Endothelial cell of umbilical vein (primary cell): ENCODE data around the gene SSUH2. TPM values are rescaled to one million over a fixed set of nuclear protein-coding genes. Genes with fewer than 3 reads are reported as not detected.
A peak's percentile ranks its signal among the peaks of the same experiment; 100 is the strongest.

Source experiments
- BruUV-seq: library from RNA; stranded (reverse); fragments of 400-500 nt; replicated peaks from 2 replicates; lab custom pipeline; 2021; lab: Mats Ljungman, UMichigan
- CTCF ChIA-PET: fragments of 300-600, 350-600 bp; sonication (Branson Sonifier 250); formaldehyde crosslinking; loops from one replicate; lab custom pipeline; 2021; ENCODE audit warnings: antibody characterized with exemption, inconsistent platforms; lab: Charles Lee
- POLR2A ChIA-PET: fragments of 300-600, 350-600 bp; sonication (Branson Sonifier 250); formaldehyde crosslinking; loops from one replicate; lab custom pipeline; 2021; ENCODE audit warnings: antibody characterized with exemption, inconsistent platforms; lab: Charles Lee
- DNase-seq: peaks from one replicate; pipeline ENCODE4 v3.0.0-alpha.2; 2011; ENCODE audit warnings: low read depth, low spot score
- FAIRE-seq: peaks from 2 replicates; lab custom pipeline; 2011; peaks lifted over from hg19 to GRCh38; lab: Jason Lieb, UNC
- H2AFZ ChIP-seq: 2 replicates; pipeline ENCODE4 v1.6.0; 2012; ENCODE audit warnings: low read depth, low read length, control low read depth, inconsistent platforms
- H3K27ac ChIP-seq: 2 replicates; pipeline ENCODE4 v1.5.1; 2011; ENCODE audit warnings: low read depth, mild to moderate bottlenecking, control low read depth, low read length, moderate library complexity; ENCODE audit not compliant: insufficient read depth
- H3K27me3 ChIP-seq, 2 experiments: 2 replicates each; pipeline versions ENCODE4 v1.6.0 to v1.6.1; 2011; ENCODE audit warnings: low read length in 2 of 2, mixed read lengths in 1 of 2; ENCODE audit not compliant: control insufficient read depth in 2 of 2, insufficient read depth in 2 of 2
- H3K36me3 ChIP-seq, 2 experiments: 2 replicates in 1 of 2; 3 replicates in 1 of 2; pipeline ENCODE4 v1.5.1; 2011; ENCODE audit warnings: low read length in 2 of 2, mild to moderate bottlenecking in 1 of 2, moderate library complexity in 1 of 2; ENCODE audit not compliant: control insufficient read depth in 2 of 2, insufficient read depth in 2 of 2; ENCODE audit errors: extremely low read depth in 1 of 2
- H3K4me1 ChIP-seq: 3 replicates; pipeline ENCODE4 v1.5.1; 2011; ENCODE audit warnings: mild to moderate bottlenecking, low read length; ENCODE audit not compliant: control insufficient read depth, insufficient read depth; ENCODE audit errors: extremely low read depth
- H3K4me2 ChIP-seq: 2 replicates; pipeline ENCODE4 v1.6.1; 2011; ENCODE audit warnings: low read length, control low read depth, mixed read lengths; ENCODE audit not compliant: insufficient read depth
- H3K4me3 ChIP-seq, 3 experiments: fragments of 200-600 bp in 1 of 3; sonication (generic), shearing (Covaris generic) in 1 of 3; replicated peaks in 1 of 3; 2 replicates each; pipeline ENCODE4 v1.5.1; 2011 to 2016; ENCODE audit warnings: control low read depth in 3 of 3, low read length in 3 of 3, mild to moderate bottlenecking in 2 of 3, inconsistent platforms in 1 of 3, low read depth in 1 of 3, moderate library complexity in 1 of 3; ENCODE audit not compliant: insufficient read depth in 1 of 3
- H3K79me2 ChIP-seq: 2 replicates; pipeline ENCODE4 v1.6.0; 2012; ENCODE audit warnings: low read length, inconsistent platforms; ENCODE audit not compliant: control insufficient read depth, insufficient read depth
- H3K9ac ChIP-seq: replicated peaks from 2 replicates; pipeline ENCODE3; 2011; ENCODE audit warnings: low read length, control low read depth; ENCODE audit not compliant: insufficient read depth; ENCODE audit errors: extremely low read depth
- H3K9me1 ChIP-seq: replicated peaks from 3 replicates; pipeline ENCODE4 v1.6.0; 2011; ENCODE audit warnings: mild to moderate bottlenecking, low read length; ENCODE audit not compliant: control insufficient read depth, insufficient read depth; ENCODE audit errors: extremely low read depth
- H3K9me3 ChIP-seq: replicated peaks from 2 replicates; pipeline ENCODE4 v1.5.1; 2012; ENCODE audit warnings: low read length, inconsistent platforms; ENCODE audit not compliant: control insufficient read depth, insufficient read depth
- H4K20me1 ChIP-seq: replicated peaks from 2 replicates; pipeline ENCODE3; 2011; ENCODE audit warnings: mild to moderate bottlenecking, low read length; ENCODE audit not compliant: control insufficient read depth, insufficient read depth; ENCODE audit errors: extremely low read depth
- EZH2 ChIP-seq: IDR thresholded peaks from 2 replicates; pipeline ENCODE4 v1.6.1; 2012; ENCODE audit warnings: borderline replicate concordance, low read depth, mild to moderate bottlenecking, moderate library complexity, low read length, inconsistent platforms; ENCODE audit not compliant: severe bottlenecking
- FOS ChIP-seq: IDR thresholded peaks from 2 replicates; pipeline ENCODE4 v1.6.1; 2011; ENCODE audit warnings: mild to moderate bottlenecking, low read length, moderate library complexity, borderline replicate concordance; ENCODE audit not compliant: insufficient read depth
- GATA2 ChIP-seq: IDR thresholded peaks from 2 replicates; pipeline ENCODE4 v1.7.0; 2011; ENCODE audit warnings: low read depth, mild to moderate bottlenecking, moderate library complexity, mixed read lengths, low read length; ENCODE audit not compliant: insufficient read length, insufficient read depth
- JUN ChIP-seq: IDR thresholded peaks from 2 replicates; pipeline ENCODE4 v1.6.1; 2011; ENCODE audit warnings: borderline replicate concordance, low read depth; ENCODE audit not compliant: insufficient read length, insufficient read depth
- MYC ChIP-seq: IDR thresholded peaks from one replicate; pipeline ENCODE4 v1.6.1; 2011; ENCODE audit warnings: mild to moderate bottlenecking, low read depth, low read length
- dilution Hi-C: fragments of 300-500 bp; cut with MboI; formaldehyde crosslinking; loops from one replicate; pipeline ENCODE4 v1.15.0; 2019; ENCODE audit warnings: low sequenced_read_pairs; ENCODE audit not compliant: extremely low pct_ligation_motif_present
- intact Hi-C: fragments of 100-400 bp; cut with micrococcal nuclease; formaldehyde crosslinking; loops from one replicate; pipeline ENCODE4 v1.10.0; 2022
- polyA plus RNA-seq, 4 experiments: library from polyadenylated mRNA; depleted of rRNA in 3 of 4; stranded (reverse) in 3 of 4; unstranded in 1 of 4; fragments of >200 nt; gene quantifications; 2 replicates each; pipeline versions ENCODE4 v1.2.1 to v1.2.3, GENCODE V29; 2011 to 2012; ENCODE audit warnings: missing spikeins in 1 of 4
- total RNA-seq: library from RNA; stranded (reverse); gene quantifications from 2 replicates; pipeline ENCODE4 v1.2.3, GENCODE V29; 2021

Gene SSUH2
- total and polyA plus RNA-seq, 2 donors (not counting 3 experiments of a cell fraction or from before 2014, with no cell fraction given): 0.44 TPM; not detected in 1

DNA sequence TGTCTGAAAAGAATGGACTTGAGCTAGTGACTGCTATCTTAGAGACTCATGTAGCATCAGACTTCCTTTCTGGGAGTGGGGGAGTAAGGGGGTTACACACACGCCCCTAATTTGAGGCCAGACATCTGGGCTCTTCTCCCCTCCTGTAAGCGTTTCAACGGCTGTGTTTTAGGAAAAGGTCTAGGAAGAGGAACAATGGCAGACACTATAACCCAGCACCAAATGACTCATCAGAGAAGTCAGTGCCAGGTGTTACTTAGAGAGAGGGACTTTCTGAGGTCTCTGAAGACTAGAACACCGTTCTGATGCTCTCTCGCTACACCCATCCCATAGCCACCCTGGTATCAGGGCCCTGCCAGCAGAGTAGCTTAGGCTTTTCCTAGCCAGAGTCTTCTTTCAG is 65.5 kb downstream of the SSUH2 start:
- H3K9me1 ChIP-seq: no peaks in the 10 kb centered on the region
- H3K79me2 ChIP-seq: no peaks in the 10 kb centered on the region
- POLR2A ChIA-PET: no interaction called here
- FAIRE-seq (no peak), DNase-seq (no peak)
- H3K4me3 ChIP-seq: no peak overlapping the region
- dilution Hi-C loops (no loop called here), intact Hi-C loops (no loop called here)
- H4K20me1 ChIP-seq: no peaks in the 10 kb centered on the region
- H3K4me2 ChIP-seq: no peak overlapping the region
- H3K9ac ChIP-seq: no peak overlapping the region
- H2AFZ ChIP-seq: no peak overlapping the region
- no TSS peak for BruUV-seq
- CTCF ChIA-PET: interaction anchor here (1.4 to 1.6 kb wide), 2 partner anchors 137 to 162 kb away, joined by 3 to 4 read pairs; no protein-coding TSS in a partner anchor
- H3K27me3 ChIP-seq: no peaks in the 10 kb centered on the region
- no peaks in the 10 kb centered on the region for H3K9me3 ChIP-seq
- TF ChIP-seq FOS (peak; percentile 17), MYC (no peak)
- H3K27ac ChIP-seq: no peak overlapping the region
- H3K36me3 ChIP-seq: no peaks in the 10 kb centered on the region
- no peaks in the 10 kb centered on the region for H3K4me1 ChIP-seq

DNA sequence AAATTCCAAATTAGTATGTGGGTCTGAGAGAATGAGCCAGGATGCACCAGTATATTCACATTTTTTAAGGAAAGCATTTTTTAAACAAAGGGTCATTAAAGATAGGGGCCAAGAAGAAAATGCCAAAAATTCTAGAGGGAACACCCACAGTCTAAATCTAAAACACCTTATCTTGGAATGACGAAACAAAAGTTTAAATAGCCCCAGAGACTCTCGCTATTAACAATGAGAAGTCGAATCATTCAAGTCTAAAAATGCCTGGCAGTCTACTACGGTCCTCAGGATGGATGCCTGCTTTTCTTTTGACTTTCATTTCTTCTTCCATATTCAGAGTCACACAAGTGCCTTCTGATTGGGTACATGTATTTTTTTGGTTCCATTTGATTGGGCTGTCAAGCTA is 66.3 kb downstream of the SSUH2 start:
- POLR2A ChIA-PET: no interaction called here

More for the DNA sequence above, 66.3 kb downstream of the SSUH2 start:
- intact Hi-C loops: loop anchor here (1.0 kb wide), 1 partner anchor 135 kb away; no protein-coding TSS in a partner anchor
- Histone ChIP-seq H2AFZ (no peak overlapping the region), H3K9me3 (no peaks in the 10 kb centered on the region), H3K36me3 (no peaks in the 10 kb centered on the region), H3K4me2 (no peak overlapping the region), H3K79me2 (no peaks in the 10 kb centered on the region), H3K27ac (no peak overlapping the region), H3K4me1 (no peaks in the 10 kb centered on the region), H3K4me3 (no peak overlapping the region), H4K20me1 (no peaks in the 10 kb centered on the region), H3K9ac (no peak overlapping the region), H3K27me3 (no peaks in the 10 kb centered on the region), H3K9me1 (no peaks in the 10 kb centered on the region)
- CTCF ChIA-PET: interaction anchor here (1.4 to 2.3 kb wide), 3 partner anchors 136 to 161 kb away, joined by 3 to 8 read pairs (median 4); no protein-coding TSS in a partner anchor
- no TSS peak for BruUV-seq
- DNase-seq (no peak), FAIRE-seq (no peak)
- dilution Hi-C loops: no loop called here
- TF ChIP-seq FOS (no peak), EZH2 (no peak), GATA2 (no peak), JUN (no peak)
